ENCODE data around the gene C14orf180. TPM values are rescaled to one million over a fixed set of nuclear protein-coding genes. Genes with fewer than 3 reads are reported as not detected.

The C14orf180 gene
- total RNA-seq, 1 experiment from 2014 or later: not detected

DNA sequence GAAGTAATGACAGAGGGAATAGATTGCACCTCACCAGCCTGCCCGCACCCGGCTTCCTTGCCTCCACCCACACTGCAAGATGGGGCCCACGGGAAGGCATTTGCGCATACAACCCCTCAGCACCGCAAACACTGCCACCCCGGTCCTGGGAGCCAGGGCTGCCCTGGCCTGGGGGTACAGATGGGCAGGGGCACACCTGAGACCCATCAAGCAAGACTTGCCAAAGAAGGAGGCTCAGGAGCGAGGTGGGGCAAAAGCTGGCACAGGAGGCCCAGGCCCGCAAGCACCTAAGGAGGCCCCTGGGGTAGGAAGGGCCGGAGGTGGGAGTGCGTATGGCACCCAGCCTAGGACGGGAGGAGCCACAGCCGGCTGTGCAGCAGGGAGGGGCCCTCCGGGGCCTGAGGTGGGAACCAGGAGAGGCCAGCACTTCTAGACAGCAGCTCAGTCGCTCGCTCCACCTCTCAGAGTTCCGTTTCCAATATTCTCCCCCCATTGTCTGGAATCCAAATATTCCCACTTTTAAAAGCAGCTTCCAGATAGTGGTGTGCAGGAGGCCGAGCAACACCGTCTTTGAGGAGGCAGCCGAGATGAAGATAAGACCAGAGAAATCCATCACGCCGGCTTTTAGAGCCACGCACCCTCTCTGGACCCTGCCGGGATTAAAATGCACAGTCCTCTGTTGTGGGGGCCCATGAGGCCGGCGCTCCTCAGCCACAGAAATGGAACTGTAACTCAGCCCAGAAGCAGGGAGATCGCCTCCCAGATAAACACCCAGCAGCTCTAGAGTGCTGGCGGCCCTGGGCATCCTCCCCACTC lies 12.2 kb upstream of the C14orf180 start:
- BruUV-seq (replicated peaks): no TSS peak
- intact Hi-C loops (cut with micrococcal nuclease; ENCODE audit: unreplicated experiment): loop anchor here (10.0 kb wide), 1 partner anchor 493 kb away; no protein-coding TSS in a partner anchor
- in situ Hi-C loops (cut with HindIII; ENCODE audit: low pct_unique_long_range_greater_than_20kb, low sequenced_read_pairs): no loop called here
- Histone ChIP-seq H3K4me1 (ENCODE audit: control insufficient read depth, insufficient read depth, low read length) (peaks cover 6% of the 10 kb centered on the region; the same call in 1 of the 2 replicates), H3K27ac (ENCODE audit: low read length) (no peak overlapping the region), H3K36me3 (ENCODE audit: control insufficient read depth, insufficient read depth, low read length) (no peaks in the 10 kb centered on the region), H3K9me3 (ENCODE audit: control insufficient read depth, insufficient read depth, low read depth, low read length) (no peaks in the 10 kb centered on the region), H3K4me3 (ENCODE audit: low read depth in 2 of 2, low read length in 2 of 2) (no peak overlapping the region), H3K27me3 (ENCODE audit: control insufficient read depth, insufficient read depth, low read length) (no peaks in the 10 kb centered on the region)
- TF ChIP-seq SIN3A (IDR thresholded peaks at IDR 0.05; ENCODE audit: borderline replicate concordance, insufficient read depth, low read depth, low read length): no peak
- no peak for TF ChIP-seq POLR2AphosphoS5 (IDR thresholded peaks at IDR 0.05; ENCODE audit: low read depth, low read length)
- TF ChIP-seq, protein P1, sequence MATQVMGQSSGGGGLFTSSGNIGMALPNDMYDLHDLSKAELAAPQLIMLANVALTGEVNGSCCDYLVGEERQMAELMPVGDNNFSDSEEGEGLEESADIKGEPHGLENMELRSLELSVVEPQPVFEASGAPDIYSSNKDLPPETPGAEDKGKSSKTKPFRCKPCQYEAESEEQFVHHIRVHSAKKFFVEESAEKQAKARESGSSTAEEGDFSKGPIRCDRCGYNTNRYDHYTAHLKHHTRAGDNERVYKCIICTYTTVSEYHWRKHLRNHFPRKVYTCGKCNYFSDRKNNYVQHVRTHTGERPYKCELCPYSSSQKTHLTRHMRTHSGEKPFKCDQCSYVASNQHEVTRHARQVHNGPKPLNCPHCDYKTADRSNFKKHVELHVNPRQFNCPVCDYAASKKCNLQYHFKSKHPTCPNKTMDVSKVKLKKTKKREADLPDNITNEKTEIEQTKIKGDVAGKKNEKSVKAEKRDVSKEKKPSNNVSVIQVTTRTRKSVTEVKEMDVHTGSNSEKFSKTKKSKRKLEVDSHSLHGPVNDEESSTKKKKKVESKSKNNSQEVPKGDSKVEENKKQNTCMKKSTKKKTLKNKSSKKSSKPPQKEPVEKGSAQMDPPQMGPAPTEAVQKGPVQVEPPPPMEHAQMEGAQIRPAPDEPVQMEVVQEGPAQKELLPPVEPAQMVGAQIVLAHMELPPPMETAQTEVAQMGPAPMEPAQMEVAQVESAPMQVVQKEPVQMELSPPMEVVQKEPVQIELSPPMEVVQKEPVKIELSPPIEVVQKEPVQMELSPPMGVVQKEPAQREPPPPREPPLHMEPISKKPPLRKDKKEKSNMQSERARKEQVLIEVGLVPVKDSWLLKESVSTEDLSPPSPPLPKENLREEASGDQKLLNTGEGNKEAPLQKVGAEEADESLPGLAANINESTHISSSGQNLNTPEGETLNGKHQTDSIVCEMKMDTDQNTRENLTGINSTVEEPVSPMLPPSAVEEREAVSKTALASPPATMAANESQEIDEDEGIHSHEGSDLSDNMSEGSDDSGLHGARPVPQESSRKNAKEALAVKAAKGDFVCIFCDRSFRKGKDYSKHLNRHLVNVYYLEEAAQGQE (IDR thresholded peaks at IDR 0.05; ENCODE audit: insufficient read depth in 1 of 2, low read depth in 2 of 2, low read length in 1 of 2): no peak
- DNase-seq (ENCODE audit: low read depth, low spot score) (no peak), ATAC-seq (no peak)
- ChIA-PET POLR2A (no interaction called here), CTCF (interaction anchor here (0.5 kb wide), 1 partner anchor 62 kb away, joined by 13 read pairs; no protein-coding TSS in a partner anchor)

DNA sequence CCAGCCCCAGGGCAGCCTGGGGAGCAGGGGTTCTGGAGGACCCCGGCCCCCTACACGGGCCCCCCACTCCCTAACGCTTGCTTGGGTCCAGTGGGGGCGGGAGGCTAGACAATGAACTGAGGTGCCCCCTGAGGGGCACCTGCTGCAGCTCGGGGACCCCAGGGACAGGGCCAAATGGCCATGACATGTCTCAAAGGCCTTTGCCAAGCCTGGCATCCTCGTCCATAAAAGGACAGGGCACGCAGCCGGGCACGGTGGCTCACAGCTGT lies 11.7 kb upstream of the C14orf180 start:
- ATAC-seq (no peak), DNase-seq (ENCODE audit: low read depth, low spot score) (no peak)
- no TSS peak for BruUV-seq (replicated peaks)
- Histone ChIP-seq H3K4me3 (ENCODE audit: low read depth in 2 of 2, low read length in 2 of 2) (no peak overlapping the region), H3K27me3 (ENCODE audit: control insufficient read depth, insufficient read depth, low read length) (no peaks in the 10 kb centered on the region), H3K9me3 (ENCODE audit: control insufficient read depth, insufficient read depth, low read depth, low read length) (no peaks in the 10 kb centered on the region), H3K36me3 (ENCODE audit: control insufficient read depth, insufficient read depth, low read length) (no peaks in the 10 kb centered on the region), H3K4me1 (ENCODE audit: control insufficient read depth, insufficient read depth, low read length) (peaks cover 6% of the 10 kb centered on the region; the same call in 1 of the 2 replicates), H3K27ac (ENCODE audit: low read length) (no peak overlapping the region)
- intact Hi-C loops (cut with micrococcal nuclease; ENCODE audit: unreplicated experiment) (loop anchor here (10.0 kb wide), 1 partner anchor 493 kb away; no protein-coding TSS in a partner anchor), in situ Hi-C loops (cut with HindIII; ENCODE audit: low pct_unique_long_range_greater_than_20kb, low sequenced_read_pairs) (no loop called here)
- no peak for TF ChIP-seq TCF7L2 (IDR thresholded peaks at IDR 0.05; ENCODE audit: low read depth, low read length)
- TF ChIP-seq POLR2AphosphoS5 (IDR thresholded peaks at IDR 0.05; ENCODE audit: low read depth, low read length): no peak
- TF ChIP-seq SIN3A (IDR thresholded peaks at IDR 0.05; ENCODE audit: borderline replicate concordance, insufficient read depth, low read depth, low read length): no peak
- TF ChIP-seq, protein P2, sequence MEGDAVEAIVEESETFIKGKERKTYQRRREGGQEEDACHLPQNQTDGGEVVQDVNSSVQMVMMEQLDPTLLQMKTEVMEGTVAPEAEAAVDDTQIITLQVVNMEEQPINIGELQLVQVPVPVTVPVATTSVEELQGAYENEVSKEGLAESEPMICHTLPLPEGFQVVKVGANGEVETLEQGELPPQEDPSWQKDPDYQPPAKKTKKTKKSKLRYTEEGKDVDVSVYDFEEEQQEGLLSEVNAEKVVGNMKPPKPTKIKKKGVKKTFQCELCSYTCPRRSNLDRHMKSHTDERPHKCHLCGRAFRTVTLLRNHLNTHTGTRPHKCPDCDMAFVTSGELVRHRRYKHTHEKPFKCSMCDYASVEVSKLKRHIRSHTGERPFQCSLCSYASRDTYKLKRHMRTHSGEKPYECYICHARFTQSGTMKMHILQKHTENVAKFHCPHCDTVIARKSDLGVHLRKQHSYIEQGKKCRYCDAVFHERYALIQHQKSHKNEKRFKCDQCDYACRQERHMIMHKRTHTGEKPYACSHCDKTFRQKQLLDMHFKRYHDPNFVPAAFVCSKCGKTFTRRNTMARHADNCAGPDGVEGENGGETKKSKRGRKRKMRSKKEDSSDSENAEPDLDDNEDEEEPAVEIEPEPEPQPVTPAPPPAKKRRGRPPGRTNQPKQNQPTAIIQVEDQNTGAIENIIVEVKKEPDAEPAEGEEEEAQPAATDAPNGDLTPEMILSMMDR (IDR thresholded peaks at IDR 0.05): no peak
- TF ChIP-seq, protein P1 (IDR thresholded peaks at IDR 0.05; ENCODE audit: insufficient read depth in 1 of 2, low read depth in 2 of 2, low read length in 1 of 2): no peak
- CTCF ChIA-PET: no interaction called here
- POLR2A ChIA-PET: no interaction called here
